GM23338 (cell line): ENCODE data around the gene NCKAP5. TPM values are rescaled to one million over a fixed set of nuclear protein-coding genes. Genes with fewer than 3 reads are reported as not detected.

Experiments
- ATAC-seq: fragments of 200-7000 bp; cut with Tn5 transposase; 3 replicates; pipeline ENCODE4 v1.9.1; 2020
- DNase-seq: peaks from one replicate; pipeline ENCODE4 v3.0.0-alpha.2; 2015; ENCODE audit warnings: low spot score
- H2AFZ ChIP-seq: fragments of 200-600 bp; sonication (generic); 2 replicates; pipeline ENCODE4 v1.8.0; 2016; ENCODE audit warnings: antibody characterized with exemption, mild to moderate bottlenecking, moderate library complexity
- H3F3A ChIP-seq: fragments of 200-600 bp; sonication (generic); replicated peaks from 2 replicates; pipeline ENCODE4 v1.8.0; 2017; ENCODE audit warnings: antibody characterized with exemption, mixed run types, low read depth
- H3K27ac ChIP-seq: fragments of 200-600 bp; sonication (generic); 2 replicates; pipeline ENCODE4 v1.6.1; 2016; ENCODE audit warnings: low read depth
- H3K27me3 ChIP-seq: fragments of 200-600 bp; sonication (generic); 2 replicates; pipeline ENCODE4 v1.8.0; 2016; ENCODE audit warnings: mild to moderate bottlenecking, mixed run types, moderate library complexity; ENCODE audit not compliant: insufficient read depth
- H3K36me3 ChIP-seq: fragments of 200-600 bp; sonication (generic); 2 replicates; pipeline ENCODE4 v1.8.0; 2016; ENCODE audit warnings: mild to moderate bottlenecking; ENCODE audit not compliant: insufficient read depth
- H3K4me1 ChIP-seq: fragments of 200-600 bp; sonication (generic); 2 replicates; pipeline ENCODE4 v1.8.0; 2016; ENCODE audit warnings: mild to moderate bottlenecking, moderate library complexity; ENCODE audit not compliant: insufficient read depth
- H3K4me2 ChIP-seq: fragments of 200-600 bp; sonication (generic); 2 replicates; pipeline ENCODE4 v1.7.1; 2017; ENCODE audit warnings: mixed run types
- H3K4me3 ChIP-seq: fragments of 200-600 bp; sonication (generic); 2 replicates; pipeline ENCODE4 v1.6.1; 2016; ENCODE audit warnings: mixed run types
- H3K79me2 ChIP-seq: fragments of 200-600 bp; sonication (generic); replicated peaks from 2 replicates; pipeline ENCODE4 v1.8.0; 2017; ENCODE audit warnings: mild to moderate bottlenecking; ENCODE audit not compliant: insufficient read depth
- H3K9me2 ChIP-seq: fragments of 200-600 bp; sonication (generic); 2 replicates; pipeline ENCODE4 v1.8.0; 2017; ENCODE audit not compliant: insufficient read depth
- H4K20me1 ChIP-seq: fragments of 200-600 bp; sonication (generic); replicated peaks from 2 replicates; pipeline ENCODE4 v1.8.0; 2017; ENCODE audit warnings: mild to moderate bottlenecking; ENCODE audit not compliant: insufficient read depth
- H3K27ac Mint-ChIP-seq: 2 replicates; pipeline ENCODE4 v1.8.0; 2020; ENCODE audit warnings: inconsistent platforms, mild to moderate bottlenecking, moderate library complexity, mixed read lengths
- H3K27me3 Mint-ChIP-seq: 3 replicates; pipeline ENCODE4 v1.8.0; 2022; ENCODE audit warnings: low read depth, mild to moderate bottlenecking, moderate library complexity, mixed read lengths, inconsistent platforms; ENCODE audit not compliant: insufficient read depth, poor library complexity
- H3K36me3 Mint-ChIP-seq: 3 replicates; pipeline ENCODE4 v1.8.0; 2021; ENCODE audit warnings: low read depth, mild to moderate bottlenecking, inconsistent platforms, moderate library complexity, mixed read lengths
- H3K4me1 Mint-ChIP-seq: 3 replicates; pipeline ENCODE4 v1.8.0; 2020; ENCODE audit warnings: mild to moderate bottlenecking, inconsistent platforms, mixed read lengths
- H3K4me3 Mint-ChIP-seq: 3 replicates; pipeline ENCODE4 v1.8.0; 2021; ENCODE audit warnings: moderate library complexity, mild to moderate bottlenecking, inconsistent platforms, mixed read lengths
- H3K9me3 Mint-ChIP-seq: 3 replicates; pipeline ENCODE4 v1.8.0; 2020; ENCODE audit warnings: moderate library complexity, mild to moderate bottlenecking, inconsistent platforms, mixed read lengths
- EZH2 ChIP-seq: fragments of 200-600 bp; sonication (generic); IDR thresholded peaks from one replicate; pipeline ENCODE4 v1.8.0; 2017; ENCODE audit warnings: antibody characterized with exemption, mild to moderate bottlenecking, low read depth; ENCODE audit not compliant: unreplicated experiment
- EZH2phosphoT487 ChIP-seq: fragments of 200-600 bp; sonication (generic); IDR thresholded peaks from one replicate; pipeline ENCODE4 v1.8.1; 2018; ENCODE audit warnings: antibody characterized with exemption; ENCODE audit not compliant: unreplicated experiment
- JUNB ChIP-seq: IDR thresholded peaks from one replicate; pipeline ENCODE4 v1.6.1; 2016; ENCODE audit warnings: antibody characterized with exemption; ENCODE audit not compliant: unreplicated experiment
- NANOG ChIP-seq: IDR thresholded peaks from 2 replicates; pipeline ENCODE4 v1.6.1; 2016; ENCODE audit warnings: antibody characterized with exemption, borderline replicate concordance
- POLR2AphosphoS5 ChIP-seq: IDR thresholded peaks from 2 replicates; pipeline ENCODE4 v1.6.1; 2016; ENCODE audit warnings: antibody characterized with exemption, low read depth
- STAT1 ChIP-seq: IDR thresholded peaks from one replicate; pipeline ENCODE4 v1.6.1; 2016; ENCODE audit warnings: antibody characterized with exemption; ENCODE audit not compliant: unreplicated experiment
- ZNF114 ChIP-seq: fragments of 250-450 bp; sonication (Bioruptor Pico); IDR thresholded peaks from 2 replicates; pipeline ENCODE4 v1.5.0; 2020; ENCODE audit warnings: mild to moderate bottlenecking, moderate library complexity
- polyA plus RNA-seq: library from polyadenylated mRNA; unstranded; fragments of >200 nt; fragmentation: Nextera tagmentation; extraction: Ambion mirVana; gene quantifications from 2 replicates; pipeline ENCODE4 v1.2.1, GENCODE V29; 2016
- total RNA-seq: library from RNA; depleted of rRNA; stranded (reverse); fragments of >200 nt; shearing (Covaris generic); gene quantifications from 2 replicates; pipeline ENCODE4 v1.2.3, GENCODE V29; 2014
- TF ChIP-seq, protein P1 (sequence below): fragments of 250-450 bp; sonication (Bioruptor Pico); IDR thresholded peaks from 2 replicates; pipeline ENCODE4 v1.5.0; 2020; ENCODE audit warnings: mild to moderate bottlenecking, moderate library complexity

NCKAP5 gene
- total and polyA plus RNA-seq, 2 experiments from 2014 or later: 0.34 to 0.73 TPM

DNA sequence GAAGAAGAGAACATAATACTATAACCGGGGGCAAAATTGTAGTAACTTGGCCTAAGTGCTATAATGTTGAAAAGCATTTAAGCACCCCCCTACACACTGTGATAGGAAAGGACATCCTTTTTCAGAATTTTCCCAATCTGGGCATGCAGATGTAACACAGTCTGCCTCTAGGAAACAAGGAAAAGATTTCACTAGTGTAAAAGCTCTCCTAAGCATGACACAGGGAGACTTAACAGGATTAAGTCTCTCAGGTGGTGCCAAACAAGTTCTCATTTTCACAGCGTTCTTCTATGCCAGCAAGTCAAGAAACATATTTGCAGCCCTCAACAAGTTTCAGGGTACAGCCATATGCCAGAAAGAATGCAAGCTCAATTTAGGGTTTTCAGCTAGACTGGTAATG lies 53.0 kb downstream of the NCKAP5 start:
- H4K20me1 ChIP-seq: 0 out of 2 replicates have a peak, but pooled peaks cover 7% of the 10 kb centered on the region

DNA sequence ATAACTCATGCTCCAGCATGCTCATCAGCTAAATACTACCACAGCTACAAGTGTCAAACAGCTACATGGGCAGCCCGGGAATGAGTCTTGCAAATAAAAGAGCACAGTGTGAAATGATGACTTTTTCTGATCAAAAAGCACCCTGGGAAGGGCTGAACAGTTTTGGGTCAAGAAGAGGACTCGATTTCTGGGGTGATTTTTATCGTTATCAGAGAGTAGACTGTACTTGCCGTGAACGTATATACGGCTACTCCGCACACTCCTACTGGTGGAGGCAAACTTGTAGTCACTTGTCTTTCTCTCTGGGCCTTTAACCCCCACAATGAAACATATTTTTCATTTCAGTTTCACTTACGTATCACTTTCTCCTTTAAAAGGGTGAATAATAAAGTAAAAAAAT lies 54.4 kb downstream of the NCKAP5 start:
- 0 out of 2 replicates have a peak, but pooled peaks cover under 1% of the 10 kb centered on the region for H4K20me1 ChIP-seq
- H3K4me3 ChIP-seq: no peak overlapping the region
- H3K9me2 ChIP-seq: no peaks in the 10 kb centered on the region; the same call in 1 of the 2 replicates
- Mint-ChIP-seq H3K4me1 (no peaks in the 10 kb centered on the region), H3K4me3 (no peak overlapping the region), H3K36me3 (no peaks in the 10 kb centered on the region), H3K27ac (no peak overlapping the region), H3K27me3 (peaks cover 5% of the 10 kb centered on the region), H3K9me3 (no peaks in the 10 kb centered on the region)
- TF ChIP-seq POLR2AphosphoS5: no peak
- TF ChIP-seq, protein P1, sequence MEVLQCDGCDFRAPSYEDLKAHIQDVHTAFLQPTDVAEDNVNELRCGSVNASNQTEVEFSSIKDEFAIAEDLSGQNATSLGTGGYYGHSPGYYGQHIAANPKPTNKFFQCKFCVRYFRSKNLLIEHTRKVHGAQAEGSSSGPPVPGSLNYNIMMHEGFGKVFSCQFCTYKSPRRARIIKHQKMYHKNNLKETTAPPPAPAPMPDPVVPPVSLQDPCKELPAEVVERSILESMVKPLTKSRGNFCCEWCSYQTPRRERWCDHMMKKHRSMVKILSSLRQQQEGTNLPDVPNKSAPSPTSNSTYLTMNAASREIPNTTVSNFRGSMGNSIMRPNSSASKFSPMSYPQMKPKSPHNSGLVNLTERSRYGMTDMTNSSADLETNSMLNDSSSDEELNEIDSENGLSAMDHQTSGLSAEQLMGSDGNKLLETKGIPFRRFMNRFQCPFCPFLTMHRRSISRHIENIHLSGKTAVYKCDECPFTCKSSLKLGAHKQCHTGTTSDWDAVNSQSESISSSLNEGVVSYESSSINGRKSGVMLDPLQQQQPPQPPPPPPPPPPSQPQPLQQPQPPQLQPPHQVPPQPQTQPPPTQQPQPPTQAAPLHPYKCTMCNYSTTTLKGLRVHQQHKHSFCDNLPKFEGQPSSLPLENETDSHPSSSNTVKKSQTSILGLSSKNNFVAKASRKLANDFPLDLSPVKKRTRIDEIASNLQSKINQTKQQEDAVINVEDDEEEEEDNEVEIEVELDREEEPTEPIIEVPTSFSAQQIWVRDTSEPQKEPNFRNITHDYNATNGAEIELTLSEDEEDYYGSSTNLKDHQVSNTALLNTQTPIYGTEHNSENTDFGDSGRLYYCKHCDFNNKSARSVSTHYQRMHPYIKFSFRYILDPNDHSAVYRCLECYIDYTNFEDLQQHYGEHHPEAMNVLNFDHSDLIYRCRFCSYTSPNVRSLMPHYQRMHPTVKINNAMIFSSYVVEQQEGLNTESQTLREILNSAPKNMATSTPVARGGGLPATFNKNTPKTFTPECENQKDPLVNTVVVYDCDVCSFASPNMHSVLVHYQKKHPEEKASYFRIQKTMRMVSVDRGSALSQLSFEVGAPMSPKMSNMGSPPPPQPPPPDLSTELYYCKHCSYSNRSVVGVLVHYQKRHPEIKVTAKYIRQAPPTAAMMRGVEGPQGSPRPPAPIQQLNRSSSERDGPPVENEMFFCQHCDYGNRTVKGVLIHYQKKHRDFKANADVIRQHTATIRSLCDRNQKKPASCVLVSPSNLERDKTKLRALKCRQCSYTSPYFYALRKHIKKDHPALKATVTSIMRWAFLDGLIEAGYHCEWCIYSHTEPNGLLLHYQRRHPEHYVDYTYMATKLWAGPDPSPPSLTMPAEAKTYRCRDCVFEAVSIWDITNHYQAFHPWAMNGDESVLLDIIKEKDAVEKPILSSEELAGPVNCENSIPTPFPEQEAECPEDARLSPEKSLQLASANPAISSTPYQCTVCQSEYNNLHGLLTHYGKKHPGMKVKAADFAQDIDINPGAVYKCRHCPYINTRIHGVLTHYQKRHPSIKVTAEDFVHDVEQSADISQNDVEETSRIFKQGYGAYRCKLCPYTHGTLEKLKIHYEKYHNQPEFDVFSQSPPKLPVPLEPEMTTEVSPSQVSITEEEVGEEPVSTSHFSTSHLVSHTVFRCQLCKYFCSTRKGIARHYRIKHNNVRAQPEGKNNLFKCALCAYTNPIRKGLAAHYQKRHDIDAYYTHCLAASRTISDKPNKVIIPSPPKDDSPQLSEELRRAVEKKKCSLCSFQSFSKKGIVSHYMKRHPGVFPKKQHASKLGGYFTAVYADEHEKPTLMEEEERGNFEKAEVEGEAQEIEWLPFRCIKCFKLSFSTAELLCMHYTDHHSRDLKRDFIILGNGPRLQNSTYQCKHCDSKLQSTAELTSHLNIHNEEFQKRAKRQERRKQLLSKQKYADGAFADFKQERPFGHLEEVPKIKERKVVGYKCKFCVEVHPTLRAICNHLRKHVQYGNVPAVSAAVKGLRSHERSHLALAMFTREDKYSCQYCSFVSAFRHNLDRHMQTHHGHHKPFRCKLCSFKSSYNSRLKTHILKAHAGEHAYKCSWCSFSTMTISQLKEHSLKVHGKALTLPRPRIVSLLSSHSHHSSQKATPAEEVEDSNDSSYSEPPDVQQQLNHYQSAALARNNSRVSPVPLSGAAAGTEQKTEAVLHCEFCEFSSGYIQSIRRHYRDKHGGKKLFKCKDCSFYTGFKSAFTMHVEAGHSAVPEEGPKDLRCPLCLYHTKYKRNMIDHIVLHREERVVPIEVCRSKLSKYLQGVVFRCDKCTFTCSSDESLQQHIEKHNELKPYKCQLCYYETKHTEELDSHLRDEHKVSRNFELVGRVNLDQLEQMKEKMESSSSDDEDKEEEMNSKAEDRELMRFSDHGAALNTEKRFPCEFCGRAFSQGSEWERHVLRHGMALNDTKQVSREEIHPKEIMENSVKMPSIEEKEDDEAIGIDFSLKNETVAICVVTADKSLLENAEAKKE (CRISPR knock-in tag): no peak
- no peak for TF ChIP-seq EZH2phosphoT487
- no peak for TF ChIP-seq EZH2
- no peak for TF ChIP-seq ZNF114
- TF ChIP-seq NANOG: no peak
- no peak overlapping the region for H3K27ac ChIP-seq
- H2AFZ ChIP-seq: no peak overlapping the region
- no peaks in the 10 kb centered on the region for H3K79me2 ChIP-seq
- no peaks in the 10 kb centered on the region for H3K27me3 ChIP-seq
- no peaks in the 10 kb centered on the region for H3K36me3 ChIP-seq
- ATAC-seq (no peak), DNase-seq (no peak)
- H3K4me1 ChIP-seq: no peaks in the 10 kb centered on the region
- no peaks in the 10 kb centered on the region for H3F3A ChIP-seq
- H3K4me2 ChIP-seq: no peak overlapping the region

More for the DNA sequence above, 53.0 kb downstream of the NCKAP5 start:
- Histone ChIP-seq H3K4me1 (no peaks in the 10 kb centered on the region), H3K4me2 (no peak overlapping the region), H3K9me2 (no peaks in the 10 kb centered on the region; the same call in 1 of the 2 replicates), H2AFZ (no peak overlapping the region), H3K79me2 (no peaks in the 10 kb centered on the region), H3K4me3 (no peak overlapping the region), H3K27me3 (peaks cover 6% of the 10 kb centered on the region), H3F3A (no peaks in the 10 kb centered on the region), H3K27ac (no peak overlapping the region), H3K36me3 (no peaks in the 10 kb centered on the region)
- H3K27ac Mint-ChIP-seq: no peak overlapping the region
- H3K36me3 Mint-ChIP-seq: no peaks in the 10 kb centered on the region
- peaks cover 1% of the 10 kb centered on the region for H3K27me3 Mint-ChIP-seq
- no peak for TF ChIP-seq JUNB
- no peak for TF ChIP-seq NANOG
- TF ChIP-seq EZH2: no peak
- no peak for TF ChIP-seq STAT1
- no peaks in the 10 kb centered on the region for H3K9me3 Mint-ChIP-seq
- no peaks in the 10 kb centered on the region for H3K4me1 Mint-ChIP-seq
- ATAC-seq: no peak
- no peak for DNase-seq
- no peak overlapping the region for H3K4me3 Mint-ChIP-seq
